Measurements from ENCODE around the gene ASPG.
A peak's percentile ranks its signal among the peaks of the same experiment; 100 is the strongest.

ASPG gene

DNA sequence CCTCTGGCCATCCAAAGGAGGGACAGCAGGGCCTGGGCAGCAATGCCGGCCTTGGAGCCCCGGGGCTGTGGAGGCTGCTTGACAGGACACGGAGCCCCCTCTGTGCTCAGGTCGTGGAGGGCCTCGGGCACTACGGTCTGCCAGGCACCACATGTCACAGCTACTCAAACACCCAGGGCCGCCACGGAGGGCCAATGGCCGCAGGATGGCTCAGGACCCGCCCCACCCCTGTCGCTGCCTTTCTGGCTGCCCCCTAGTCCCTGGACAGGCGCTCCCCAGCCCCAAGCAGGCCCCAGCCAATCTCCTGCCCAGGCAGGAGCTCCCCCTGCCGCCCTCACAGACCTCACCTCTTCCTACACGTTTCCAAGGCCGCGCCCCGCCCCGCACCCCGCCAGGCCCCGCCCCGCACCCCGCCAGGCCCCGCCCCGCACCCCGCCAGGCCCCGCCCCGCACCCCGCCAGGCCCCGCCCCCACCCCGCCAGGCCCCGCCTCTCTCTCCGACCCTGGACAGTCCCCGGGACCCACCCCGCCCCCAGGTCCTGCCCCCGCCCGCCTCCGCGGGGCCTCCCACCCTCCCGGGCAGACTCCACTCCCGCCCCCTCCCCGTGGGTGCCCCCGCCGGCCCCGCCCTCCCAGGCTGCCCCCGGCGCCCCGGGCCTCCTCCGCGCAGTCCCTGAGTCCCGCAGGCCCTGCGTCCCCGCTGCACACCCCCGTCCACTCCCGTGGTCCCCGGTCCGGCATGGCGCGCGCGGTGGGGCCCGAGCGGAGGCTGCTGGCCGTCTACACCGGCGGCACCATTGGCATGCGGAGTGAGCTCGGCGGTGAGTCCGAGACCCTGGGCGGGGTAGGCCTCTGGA is at the start of gene ASPG:
Gene ASPG (plus strand): TSS at position 669 of the 857 bp plus-strand sequence. CDS start 71 bp downstream, at position 740.
- no peak for DNase-seq

DNA sequence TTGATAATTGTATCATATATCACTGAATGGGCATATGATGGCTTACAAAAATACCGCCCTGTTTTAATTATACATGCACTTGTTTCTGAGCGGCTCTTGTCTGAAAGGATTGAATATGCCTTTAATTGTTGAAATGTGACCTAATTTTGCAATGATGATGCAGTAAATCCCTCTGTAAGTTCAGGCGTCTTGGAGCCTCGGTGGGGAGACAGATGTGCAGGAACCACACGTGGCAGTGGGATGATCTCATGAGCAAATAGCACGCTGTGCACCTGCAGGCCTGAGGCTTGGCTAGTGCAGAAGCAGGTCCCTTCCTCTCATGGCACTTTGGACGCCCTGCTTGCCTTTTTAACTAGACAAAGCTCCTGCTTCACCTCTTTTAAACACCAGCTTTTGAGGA is 49.3 kb upstream of the ASPG start:
- DNase-seq: no peak

DNA sequence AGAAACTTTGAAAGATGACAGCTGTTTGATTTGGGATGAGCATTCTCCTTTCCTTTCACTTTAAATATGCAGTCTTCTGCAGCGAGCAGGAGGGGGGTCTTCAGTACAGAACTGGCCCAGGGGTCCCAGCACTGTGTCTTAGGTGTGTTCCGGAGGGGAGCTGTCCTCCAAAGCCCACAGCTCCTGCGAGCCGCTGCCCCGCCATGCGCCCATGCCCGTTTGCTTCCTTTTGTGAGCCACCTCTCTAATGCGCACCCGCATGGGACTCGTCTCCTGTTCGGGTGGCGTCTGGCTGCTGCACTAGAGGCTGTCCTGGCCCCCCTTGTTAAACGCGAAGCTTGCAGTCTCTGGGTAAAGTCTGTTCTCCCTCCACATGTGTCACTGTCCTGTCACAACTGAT is 48.4 kb upstream of the ASPG start:
- no peak for DNase-seq

DNA sequence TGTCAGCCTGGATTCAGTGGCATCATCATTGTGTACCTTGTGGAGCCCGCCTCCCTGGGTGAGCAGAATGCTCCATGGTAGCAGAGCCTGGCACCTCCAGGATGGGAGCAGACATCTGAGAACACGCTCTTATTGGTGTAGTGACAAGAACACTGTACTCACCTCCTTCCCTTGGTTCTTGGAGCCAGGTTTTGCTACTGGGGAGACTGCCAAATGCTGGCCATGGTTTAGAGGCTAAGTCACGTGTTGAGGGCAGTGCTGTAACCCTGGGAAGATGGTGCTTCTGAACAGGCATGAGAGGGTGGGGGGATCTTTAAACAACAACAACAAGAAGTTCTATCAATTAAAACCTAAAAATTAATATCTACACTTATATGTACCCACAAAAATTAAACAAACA is 47.6 kb upstream of the ASPG start:
- no peak for DNase-seq

DNA sequence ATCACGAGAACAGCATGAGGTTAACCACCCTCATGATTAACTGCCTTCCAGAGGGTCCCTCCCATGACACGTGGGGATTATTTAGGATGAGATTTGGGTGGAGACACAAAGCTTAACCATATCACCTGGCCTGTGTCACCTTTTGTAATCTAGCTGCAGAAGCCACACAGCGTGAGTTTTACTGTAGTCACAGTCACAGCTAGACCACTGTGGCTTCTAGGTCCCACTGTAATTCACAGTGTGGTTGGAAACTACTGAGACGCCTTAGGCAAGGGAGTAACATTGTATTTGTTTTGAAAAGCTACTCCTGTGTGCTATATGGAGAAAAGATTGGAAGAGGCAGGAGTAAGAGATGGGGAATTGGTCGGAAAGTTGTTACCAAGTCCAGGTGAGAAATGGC is 46.3 kb upstream of the ASPG start:
- no peak for DNase-seq

- DNase-seq: no peak
Measured at GRCh38 chr14:104040539-104040938, 45.0 kb upstream of the ASPG start.

- no peak for DNase-seq
Measured at GRCh38 chr14:104041430-104042104, 43.9 kb upstream of the ASPG start.

DNA sequence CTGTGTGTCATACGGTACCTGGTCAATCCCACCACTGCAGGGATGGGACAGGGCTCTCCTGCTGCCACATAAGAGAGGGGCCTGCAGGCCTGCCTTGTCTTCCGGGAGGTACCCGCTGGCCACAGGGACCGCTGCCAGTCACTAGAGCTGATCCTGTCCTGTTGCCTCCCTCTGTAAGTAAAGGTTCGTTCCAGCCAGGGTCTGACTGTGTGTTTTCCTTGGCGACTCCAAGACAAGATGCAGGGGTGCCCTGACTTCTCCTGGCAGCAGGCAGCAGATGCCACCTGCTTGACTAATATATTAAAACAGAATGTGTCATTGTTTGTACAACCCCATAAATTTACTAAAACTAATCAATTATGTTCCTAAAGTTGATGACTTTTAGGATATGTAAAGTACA is 41.5 kb upstream of the ASPG start:
- no peak for DNase-seq

- no peak for DNase-seq
Measured at GRCh38 chr14:104047761-104048160, 37.7 kb upstream of the ASPG start.

GRCh38 chr14:104048758-104049507 is 36.6 kb upstream of the ASPG start:
- no peak for DNase-seq

- no peak for DNase-seq
Measured at GRCh38 chr14:104049576-104050240, 35.8 kb upstream of the ASPG start.

DNA sequence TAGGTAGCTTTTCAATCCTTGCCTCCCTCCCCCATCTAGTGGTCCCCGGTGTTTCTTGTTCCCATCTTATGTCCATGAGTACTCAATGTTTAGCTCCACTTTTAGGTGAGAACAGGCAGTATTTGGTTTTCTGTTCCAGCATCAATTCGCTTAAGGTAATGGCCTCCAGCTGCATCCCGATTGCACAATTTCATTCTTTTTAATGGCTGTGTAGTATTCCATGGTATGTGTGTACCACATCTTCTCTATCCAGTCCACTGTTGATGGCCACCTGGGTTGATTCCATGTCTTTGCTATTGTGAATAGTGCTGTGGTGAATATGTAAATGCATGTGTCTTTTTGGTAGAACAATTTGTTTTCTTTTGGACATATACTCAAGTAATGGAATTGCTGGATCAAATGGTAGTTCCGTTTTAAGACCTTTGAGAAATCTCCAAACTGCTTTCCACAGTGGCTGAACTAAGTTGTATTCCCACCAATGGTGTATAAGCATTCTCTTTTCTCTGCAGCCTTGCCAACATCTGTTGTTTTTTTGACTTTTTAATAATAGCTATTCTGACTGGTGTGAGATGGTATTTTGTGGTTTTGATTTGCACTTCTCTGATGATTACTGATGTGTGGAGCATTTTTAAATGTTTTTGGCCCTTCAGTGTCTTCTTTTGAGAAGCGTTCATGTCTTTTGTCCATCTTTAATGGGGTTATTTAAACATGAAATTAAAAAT is 34.2 kb upstream of the ASPG start:
- no peak for DNase-seq

- no peak for DNase-seq
Measured at GRCh38 chr14:104054222-104054905, 31.1 kb upstream of the ASPG start.

GRCh38 chr14:104062281-104062680 is 23.2 kb upstream of the ASPG start:
- no peak for DNase-seq

- DNase-seq: no peak
Measured at GRCh38 chr14:104064003-104064402, 21.5 kb upstream of the ASPG start.

DNA sequence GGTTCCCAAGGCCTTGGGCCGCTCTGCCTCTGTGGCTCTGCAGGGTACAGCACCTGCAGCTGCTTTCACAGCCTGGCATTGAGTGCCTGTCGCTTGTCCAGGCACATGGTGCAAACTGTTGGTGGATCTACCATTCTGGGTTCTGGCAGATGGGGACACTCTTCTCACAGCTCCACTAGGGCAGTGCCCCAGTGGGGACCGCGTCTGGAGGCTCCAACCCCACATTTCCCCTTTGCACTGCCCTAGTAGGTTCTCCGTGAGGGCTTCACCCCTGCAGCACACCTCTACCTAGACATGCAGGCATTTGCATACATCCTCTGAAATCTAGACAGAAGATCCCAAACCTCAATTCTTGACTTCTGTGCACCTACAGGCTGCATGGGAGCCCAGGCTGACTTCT is 19.2 kb upstream of the ASPG start:
- DNase-seq: no peak

DNA sequence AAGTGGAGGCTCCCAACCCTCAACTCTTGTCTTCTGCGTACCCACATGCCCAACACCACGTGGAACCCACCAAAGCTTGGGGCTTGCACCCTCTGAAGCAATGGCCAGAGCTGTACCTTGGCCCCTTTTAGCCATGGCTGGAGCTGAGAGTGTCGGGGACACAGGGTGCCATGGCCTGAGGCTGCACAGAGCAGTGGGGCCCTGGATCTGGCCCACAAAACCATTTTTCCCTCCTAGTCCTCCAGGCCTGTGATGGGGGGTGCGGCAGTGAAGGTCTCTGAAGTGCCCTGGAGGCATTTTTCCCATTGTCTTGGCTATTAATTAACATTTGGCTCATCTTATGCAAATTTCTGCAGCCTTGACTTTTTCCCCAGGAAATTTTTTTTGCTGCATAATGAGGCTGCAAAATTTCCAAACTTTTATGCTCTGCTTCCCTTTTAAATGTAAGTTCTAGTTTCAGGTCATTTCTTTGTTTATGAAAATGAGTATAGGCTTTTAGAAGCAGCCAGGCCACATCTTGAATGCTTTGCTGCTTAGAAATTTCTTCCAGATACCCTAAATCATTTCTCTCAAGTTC is 18.7 kb upstream of the ASPG start:
- no peak for DNase-seq

DNA sequence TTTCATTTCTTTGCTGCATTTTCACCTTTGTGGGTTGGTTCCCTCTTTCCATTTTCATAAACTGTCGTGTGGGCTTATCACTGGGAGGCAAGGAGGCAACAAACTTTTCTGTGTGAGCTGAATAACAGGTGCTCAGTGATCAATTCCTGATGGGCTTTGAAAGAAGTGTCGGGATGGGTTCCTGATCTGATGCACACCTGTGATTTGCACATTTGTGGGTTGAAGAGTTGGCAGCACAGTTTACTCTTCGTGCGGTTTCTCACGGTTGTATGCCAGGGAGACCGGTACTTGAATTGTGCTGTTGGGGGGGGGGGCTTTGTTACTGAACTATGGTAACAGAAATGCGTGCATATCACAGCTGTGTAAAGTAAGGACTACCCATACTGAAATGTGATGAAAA is 16.0 kb upstream of the ASPG start:
- DNase-seq: no peak

DNA sequence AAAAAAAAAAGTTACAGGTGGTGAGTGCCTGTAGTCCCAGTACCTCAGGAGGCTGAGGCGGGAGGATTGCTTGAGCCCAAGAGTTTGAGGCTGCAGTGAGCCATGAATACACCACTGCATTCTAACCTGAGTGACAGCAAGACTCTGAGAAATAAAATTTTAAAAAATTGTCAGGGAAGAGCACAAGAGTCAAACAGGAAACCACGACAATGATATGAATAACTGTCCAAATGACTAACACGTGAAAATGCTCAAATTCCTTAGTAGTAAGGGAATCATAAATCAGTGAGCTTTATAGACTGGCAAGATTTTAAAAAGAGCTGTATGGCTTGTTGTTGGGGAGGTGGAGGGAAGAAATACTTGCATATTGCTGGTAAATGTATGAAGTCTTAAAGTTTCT is 12.9 kb upstream of the ASPG start:
- no peak for DNase-seq

GRCh38 chr14:104073764-104074163 is 11.7 kb upstream of the ASPG start:
- no peak for DNase-seq

DNA sequence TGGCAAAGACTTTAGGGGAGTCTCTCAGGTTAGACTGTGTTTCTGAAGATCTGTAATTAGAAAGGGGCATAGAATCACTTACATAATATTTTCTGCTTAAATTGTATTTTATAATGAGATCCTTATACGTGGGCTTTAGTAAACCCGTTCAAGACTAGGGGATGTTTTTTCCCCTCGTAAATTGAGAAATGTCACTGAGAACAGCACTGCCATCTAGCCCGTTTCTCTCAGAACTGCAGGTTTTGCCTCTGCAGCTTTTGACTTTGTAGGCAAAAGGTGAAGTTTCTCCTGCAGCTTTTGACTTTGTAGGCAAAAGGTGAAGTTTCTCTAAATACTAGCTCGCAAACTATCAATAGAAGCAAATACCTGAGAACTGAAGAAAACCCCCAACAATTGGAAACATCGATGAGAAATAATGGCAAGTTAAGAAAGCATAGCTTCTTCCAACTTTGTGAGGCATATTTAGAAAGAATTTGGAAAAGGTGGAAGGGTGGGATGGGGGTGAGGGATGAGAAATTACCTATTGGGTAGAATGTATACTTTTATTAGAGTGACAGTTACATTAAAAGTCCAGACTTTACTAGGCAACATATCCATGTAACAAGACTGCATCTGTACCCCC is 9.9 kb upstream of the ASPG start:
- DNase-seq: peak; percentile 28
